ENCODE measurements around the gene LSP1. TPM values are rescaled to one million over a fixed set of nuclear protein-coding genes. Genes with fewer than 3 reads are reported as not detected.

Gene LSP1
- total RNA-seq, 1 donor from 2014 or later, result not detected

- no peak for DNase-seq (ENCODE audit: low spot score, unreplicated experiment)
- peaks cover 13% of the 10 kb centered on the region for H3K4me1 Mint-ChIP-seq (ENCODE audit: low read depth)
- H3K4me3 Mint-ChIP-seq (ENCODE audit: low read depth), result no peak overlapping the region
- no peak overlapping the region for H3K27ac Mint-ChIP-seq
- H3K27me3 Mint-ChIP-seq, result no peaks in the 10 kb centered on the region
- no peaks in the 10 kb centered on the region for H3K36me3 Mint-ChIP-seq (ENCODE audit: insufficient read depth)
- no peak for TF ChIP-seq CTCF (IDR thresholded peaks at IDR 0.05; ENCODE audit: unreplicated experiment)
- H3K9me3 Mint-ChIP-seq (ENCODE audit: low read depth), result no peaks in the 10 kb centered on the region
Observed at GRCh38 chr11:1836011-1836945, 16.6 kb upstream of the LSP1 start.

- H3K36me3 Mint-ChIP-seq (ENCODE audit: insufficient read depth), result no peaks in the 10 kb centered on the region
- DNase-seq (ENCODE audit: low spot score, unreplicated experiment), result peak; percentile 75
- no peaks in the 10 kb centered on the region for H3K27me3 Mint-ChIP-seq
- peak; percentile 89 for TF ChIP-seq CTCF (IDR thresholded peaks at IDR 0.05; ENCODE audit: unreplicated experiment)
- no peaks in the 10 kb centered on the region for H3K9me3 Mint-ChIP-seq (ENCODE audit: low read depth)
- peaks cover 10% of the 10 kb centered on the region for H3K4me1 Mint-ChIP-seq (ENCODE audit: low read depth)
- no peak overlapping the region for H3K4me3 Mint-ChIP-seq (ENCODE audit: low read depth)
- H3K27ac Mint-ChIP-seq, result no peak overlapping the region
Observed at GRCh38 chr11:1837171-1838076, 15.5 kb upstream of the LSP1 start.

GRCh38 chr11:1838077-1838425 lies 14.8 kb upstream of the LSP1 start:
- Mint-ChIP-seq H3K9me3 (ENCODE audit: low read depth) (no peaks in the 10 kb centered on the region), H3K4me1 (ENCODE audit: low read depth) (peaks cover 10% of the 10 kb centered on the region), H3K27me3 (no peaks in the 10 kb centered on the region), H3K4me3 (ENCODE audit: low read depth) (no peak overlapping the region), H3K27ac (no peak overlapping the region), H3K36me3 (ENCODE audit: insufficient read depth) (no peaks in the 10 kb centered on the region)
- TF ChIP-seq CTCF (IDR thresholded peaks at IDR 0.05; ENCODE audit: unreplicated experiment), result no peak
- DNase-seq (ENCODE audit: low spot score, unreplicated experiment), result no peak

GRCh38 chr11:1838426-1839144 lies 14.3 kb upstream of the LSP1 start, which contains the start of gene TNNI2:
TSS of gene TNNI2 (plus strand) at chr11:1838981. CDS start at chr11:1839697, 716 bp downstream.
- no peak for TF ChIP-seq CTCF (IDR thresholded peaks at IDR 0.05; ENCODE audit: unreplicated experiment)

More at GRCh38 chr11:1838426-1839144, 14.3 kb upstream of the LSP1 start, which contains the start of gene TNNI2:
- DNase-seq (ENCODE audit: low spot score, unreplicated experiment), result no peak
- H3K4me1 Mint-ChIP-seq (ENCODE audit: low read depth), result peaks cover 7% of the 10 kb centered on the region
- H3K36me3 Mint-ChIP-seq (ENCODE audit: insufficient read depth), result no peaks in the 10 kb centered on the region
- H3K4me3 Mint-ChIP-seq (ENCODE audit: low read depth), result no peak within 1 kb of the TSS
- no peaks in the 10 kb centered on the region for H3K9me3 Mint-ChIP-seq (ENCODE audit: low read depth)
- H3K27ac Mint-ChIP-seq, result no peak within 1 kb of the TSS
- peaks cover 5% of the 10 kb centered on the region for H3K27me3 Mint-ChIP-seq

Measured in progenitor cell of endocrine pancreas (in vitro differentiated cells).